GM18951 (cell line): ENCODE results near the gene PKNOX2.

Source experiments
- POLR2A ChIP-seq: IDR thresholded peaks from 4 replicates; pipeline ENCODE4 v1.6.1; 2011; ENCODE audit warnings: mild to moderate bottlenecking; ENCODE audit not compliant: insufficient read length, insufficient read depth; ENCODE audit errors: extremely low read depth
- in situ Hi-C: fragments of 300-500 bp; cut with MboI; formaldehyde crosslinking; loops from one replicate; pipeline ENCODE4 v1.12.0; 2022; ENCODE audit warnings: low sequenced_read_pairs, mixed read lengths, inconsistent platforms; ENCODE audit not compliant: unreplicated experiment

Gene PKNOX2

GRCh38 chr11:125401746-125402145, 237.2 kb downstream of the PKNOX2 start:
- in situ Hi-C loops = no loop called here

GRCh38 chr11:125402435-125402834, 237.9 kb downstream of the PKNOX2 start:
- in situ Hi-C loops = no loop called here
- TF ChIP-seq POLR2A = no peak

More at GRCh38 chr11:125401746-125402145, 237.2 kb downstream of the PKNOX2 start:
- TF ChIP-seq POLR2A = no peak

GRCh38 chr11:125404157-125404810, 239.7 kb downstream of the PKNOX2 start:
- in situ Hi-C loops = no loop called here
- TF ChIP-seq POLR2A = no peak

GRCh38 chr11:125404811-125405790, 240.6 kb downstream of the PKNOX2 start:
- TF ChIP-seq POLR2A = no peak
- in situ Hi-C loops = no loop called here

- in situ Hi-C loops = no loop called here
- TF ChIP-seq POLR2A = no peak
Observed at GRCh38 chr11:125407046-125407445, 242.5 kb downstream of the PKNOX2 start.

- TF ChIP-seq POLR2A = no peak
- in situ Hi-C loops = no loop called here
Observed at GRCh38 chr11:125408311-125408711, 243.8 kb downstream of the PKNOX2 start.

- TF ChIP-seq POLR2A = no peak
- in situ Hi-C loops = no loop called here
Observed at GRCh38 chr11:125410091-125410490, 245.5 kb downstream of the PKNOX2 start.

- TF ChIP-seq POLR2A = no peak
- in situ Hi-C loops = no loop called here
Observed at GRCh38 chr11:125412177-125412496, 247.6 kb downstream of the PKNOX2 start.

GRCh38 chr11:125412509-125412908, 248.0 kb downstream of the PKNOX2 start:
- in situ Hi-C loops = no loop called here

GRCh38 chr11:125413226-125413625, 248.7 kb downstream of the PKNOX2 start:
- in situ Hi-C loops = no loop called here
- TF ChIP-seq POLR2A = no peak

More at GRCh38 chr11:125412509-125412908, 248.0 kb downstream of the PKNOX2 start:
- TF ChIP-seq POLR2A = no peak

GRCh38 chr11:125414121-125414520, 249.6 kb downstream of the PKNOX2 start:
- no peak for TF ChIP-seq POLR2A
- in situ Hi-C loops = no loop called here

- no peak for TF ChIP-seq POLR2A
- in situ Hi-C loops = no loop called here
Observed at GRCh38 chr11:125416981-125417935, 252.7 kb downstream of the PKNOX2 start.

- TF ChIP-seq POLR2A = no peak
- in situ Hi-C loops = no loop called here
Observed at GRCh38 chr11:125418396-125418795, 253.8 kb downstream of the PKNOX2 start.

- in situ Hi-C loops = no loop called here
- TF ChIP-seq POLR2A = no peak
Observed at GRCh38 chr11:125422681-125423080, 258.1 kb downstream of the PKNOX2 start.
